ENCODE results near the gene CDK18.

GRCh38 chr1:205491794-205492193 is 12.7 kb upstream of the CDK18 start:
- TF ChIP-seq CTCF (IDR thresholded peaks at IDR 0.05), result no peak
- no peak for TF ChIP-seq POLR2A (IDR thresholded peaks at IDR 0.05)
